T-helper 22 cell (primary cell): Measurements from ENCODE around the gene KRT38.
"Not testable (repeated sequence)": the region's sequence is repeated elsewhere in the genome, so short reads cannot be mapped to it uniquely, and the experiment has no call there.

ENCODE experiments used
- DNase-seq: peaks from one replicate; pipeline ENCODE4 v3.0.0-alpha.2; 2020; ENCODE audit warnings: low read depth

Gene KRT38

GRCh38 chr17:41395044-41395443 lies 45.7 kb downstream of the KRT38 start:
- DNase-seq: not testable (repeated sequence)

GRCh38 chr17:41394254-41394996 lies 46.4 kb downstream of the KRT38 start:
- DNase-seq: no peak

- no peak for DNase-seq
Observed at GRCh38 chr17:41393826-41394225, 47.0 kb downstream of the KRT38 start.

DNA sequence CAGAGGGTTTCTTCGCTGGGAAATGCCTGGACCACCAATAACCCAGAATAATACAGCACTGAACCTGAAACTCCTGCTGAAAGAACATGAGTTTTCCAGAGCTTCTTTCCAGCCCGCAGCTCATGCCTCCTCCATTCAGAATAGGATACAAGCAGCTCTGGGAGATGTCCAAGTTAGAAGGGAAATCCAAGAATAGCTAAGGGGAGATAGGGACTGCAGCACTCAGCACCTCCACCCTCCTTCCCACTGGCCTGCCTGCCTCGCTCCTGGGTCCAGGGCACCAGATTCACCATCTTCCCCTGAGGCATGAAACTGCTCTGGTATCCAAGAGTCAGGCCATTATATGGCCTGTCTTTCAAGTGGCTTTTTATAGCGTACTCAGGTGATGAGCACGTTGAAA lies 47.5 kb downstream of the KRT38 start:
- no peak for DNase-seq

DNA sequence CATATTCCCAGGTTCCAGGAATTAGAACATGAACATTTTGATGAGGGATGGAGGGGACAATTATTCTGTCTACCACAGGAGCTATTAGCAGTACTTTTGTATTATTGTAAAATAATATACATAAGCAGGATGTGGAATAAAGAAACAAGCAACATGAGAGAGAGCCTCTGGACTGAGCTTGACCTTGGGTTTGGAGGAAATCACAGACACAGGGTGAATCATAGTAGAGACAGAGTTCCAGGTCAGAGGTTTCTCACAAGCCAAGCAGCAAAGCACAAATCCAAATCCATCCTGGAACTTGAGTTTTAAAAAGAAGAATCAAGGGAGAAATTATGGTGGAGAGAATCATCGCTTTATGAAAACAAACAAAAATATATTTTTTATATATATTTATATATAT lies 48.5 kb downstream of the KRT38 start:
- no peak for DNase-seq

DNA sequence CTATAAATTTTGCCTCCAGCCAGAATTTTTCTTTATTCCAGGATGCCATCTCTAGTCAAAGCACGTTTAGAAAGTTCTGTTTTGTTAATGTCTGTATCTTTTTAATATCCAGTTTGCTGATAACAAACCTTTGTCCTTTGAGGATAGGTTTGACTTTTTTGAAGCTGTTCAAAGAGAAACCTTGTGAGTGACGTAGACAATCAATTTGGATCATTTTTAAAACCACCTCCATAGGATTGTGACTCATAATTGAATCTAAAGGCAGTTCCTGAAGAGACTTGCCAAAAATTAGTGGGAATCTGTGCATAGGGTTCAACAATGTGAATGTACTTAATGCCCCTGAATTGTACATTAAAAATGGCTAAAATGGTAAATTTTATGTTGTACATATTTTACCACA lies 49.2 kb downstream of the KRT38 start:
- no peak for DNase-seq

DNA sequence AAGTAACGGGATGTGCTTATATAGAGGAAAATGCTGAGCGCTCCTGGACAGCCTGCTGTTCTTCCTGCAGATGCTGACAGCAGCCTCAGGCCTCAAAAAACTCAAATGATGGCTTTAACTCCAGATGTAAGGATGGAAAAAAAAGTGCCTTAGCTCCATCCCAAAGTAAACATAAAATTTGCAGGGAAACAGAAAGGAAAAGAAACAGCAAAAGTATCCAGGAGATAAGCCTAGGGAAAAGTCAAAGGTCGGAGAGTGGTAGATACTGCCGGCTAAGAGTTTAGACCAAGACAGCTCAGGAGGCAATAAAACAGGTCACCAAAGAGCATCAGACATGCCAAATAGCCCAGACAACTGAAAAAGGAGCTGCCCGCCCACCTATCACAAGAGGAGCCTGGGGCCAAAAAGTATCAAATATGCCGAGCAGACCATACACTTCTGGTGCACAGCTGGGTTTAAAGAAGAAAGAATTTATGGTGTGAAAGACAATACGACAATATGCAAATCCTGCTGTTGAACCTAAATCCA lies 50.3 kb downstream of the KRT38 start:
- DNase-seq: no peak

GRCh38 chr17:41387670-41388069 lies 53.1 kb downstream of the KRT38 start:
- DNase-seq: no peak

DNA sequence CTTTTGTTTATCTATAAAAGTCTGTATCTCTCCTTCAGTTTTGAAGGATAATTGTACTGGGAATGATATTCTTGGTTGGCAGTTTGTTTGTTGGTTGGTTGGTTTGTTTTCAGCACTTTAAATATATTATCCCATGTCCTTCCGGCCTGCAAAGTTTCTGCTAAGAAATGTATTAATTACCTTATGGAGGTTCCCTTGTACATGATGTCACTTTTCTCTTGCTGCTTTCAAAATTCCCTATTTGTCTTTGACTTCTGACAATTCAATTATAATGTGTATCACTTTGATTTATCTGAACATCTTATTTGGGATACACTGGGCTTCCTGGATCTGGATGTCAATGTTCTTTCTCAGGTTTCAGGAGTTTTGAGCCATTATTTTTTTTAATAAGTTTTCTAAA lies 54.6 kb downstream of the KRT38 start:
- DNase-seq: no peak
